Thyroid gland (tissue), 4 donors: ENCODE results near the gene DLGAP3.

Source experiments
- CTCF ChIP-seq, 6 experiments: fragments of 200-600 bp in 3 of 6; fragments of 450-650 bp in 3 of 6; sonication (generic) in 3 of 6; IDR thresholded peaks; one replicate each; pipeline ENCODE4 v1.5.1; 2016 to 2019; ENCODE audit warnings: antibody characterized with exemption in 6 of 6, mild to moderate bottlenecking in 2 of 6, inconsistent platforms in 1 of 6, moderate library complexity in 1 of 6
- POLR2A ChIP-seq, 2 donors: fragments of 450-650 bp; IDR thresholded peaks; one replicate each; pipeline ENCODE4 v1.6.1; 2017; ENCODE audit warnings: antibody characterized with exemption in 2 of 2, mild to moderate bottlenecking in 2 of 2, moderate library complexity in 1 of 2

DNA sequence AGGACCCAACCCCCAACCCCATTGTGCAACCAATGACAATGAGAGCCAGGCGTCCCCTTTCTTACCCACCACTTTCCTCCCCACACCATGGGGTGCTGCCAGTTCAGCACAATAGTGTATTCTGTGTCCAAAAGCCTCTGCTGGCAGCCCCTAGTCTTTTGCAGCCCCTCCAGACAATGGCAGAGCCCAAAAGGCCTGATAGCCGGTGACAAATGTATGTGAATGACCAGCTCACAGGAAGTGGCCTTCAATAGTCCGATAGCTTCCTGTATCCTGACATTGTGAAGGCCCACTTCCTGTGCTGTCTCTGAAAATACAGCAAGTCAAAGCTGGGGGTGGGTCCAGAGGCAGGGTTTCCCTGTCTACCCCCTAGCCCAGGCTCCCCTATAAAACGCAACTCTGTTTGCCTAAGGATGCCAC is 86.5 kb downstream of the DLGAP3 start:
- no peak for TF ChIP-seq CTCF (IDR thresholded peaks at IDR 0.05)
- no peak for TF ChIP-seq POLR2A (IDR thresholded peaks at IDR 0.05)
